ENCODE measurements around the gene ZFPM1. TPM values are rescaled to one million over a fixed set of nuclear protein-coding genes. Genes with fewer than 3 reads are reported as not detected.
A peak's percentile ranks its signal among the peaks of the same experiment; 100 is the strongest.

ZFPM1 gene
- total and polyA plus RNA-seq, 7 donors, result 0.43 to 2.9 (median 2.3) TPM

DNA sequence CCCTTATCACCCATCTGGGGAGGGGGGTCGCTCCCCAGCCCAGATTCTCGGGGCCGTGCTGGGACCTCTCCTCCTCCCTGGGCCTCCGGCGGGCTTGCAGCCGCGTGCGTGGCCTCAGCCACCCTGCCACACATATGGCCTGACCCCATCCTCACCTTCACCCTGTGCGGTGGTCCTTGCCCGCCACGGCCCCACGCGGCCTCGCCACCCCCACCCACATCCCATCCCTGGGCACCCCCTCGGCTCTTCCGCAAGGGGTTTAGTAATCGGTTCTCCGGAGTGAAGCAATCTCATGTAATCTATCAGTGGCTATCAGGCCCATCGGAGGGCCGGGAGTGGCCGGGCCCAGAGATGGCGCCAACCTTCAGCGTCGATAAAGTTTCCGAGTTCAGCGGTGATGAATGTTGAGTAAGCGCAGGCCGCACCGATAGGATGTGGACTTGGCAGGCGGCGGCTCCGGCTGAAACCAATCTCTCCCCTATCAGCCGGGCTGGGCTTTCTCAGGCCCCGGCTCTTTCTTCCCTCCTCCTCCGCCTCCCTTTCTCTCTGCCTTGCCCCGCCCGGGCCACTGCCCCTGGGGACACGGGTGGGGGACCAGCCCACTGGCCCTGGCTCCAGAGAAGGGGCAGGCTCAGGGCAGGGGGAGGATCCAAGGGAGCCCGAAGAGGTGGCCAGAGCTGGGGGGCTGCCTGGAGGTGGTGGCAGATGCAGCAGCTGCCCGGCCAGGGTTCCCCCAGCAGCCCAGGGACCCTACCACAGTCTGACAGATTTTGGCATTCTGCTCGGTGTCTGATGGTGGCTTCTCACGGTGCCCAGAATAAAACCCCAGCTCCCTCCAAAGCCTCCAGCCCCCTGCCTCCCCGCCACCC, 20.8 kb downstream of the ZFPM1 start:
- H3K9me3 ChIP-seq, result no peaks in the 10 kb centered on the region
- H3K27me3 ChIP-seq (ENCODE audit: insufficient read depth in 3 of 3, low read length in 2 of 3), result peaks cover 0 to 7% (median 5%) of the 10 kb centered on the region in 3 donors
- TF ChIP-seq, protein P1, sequence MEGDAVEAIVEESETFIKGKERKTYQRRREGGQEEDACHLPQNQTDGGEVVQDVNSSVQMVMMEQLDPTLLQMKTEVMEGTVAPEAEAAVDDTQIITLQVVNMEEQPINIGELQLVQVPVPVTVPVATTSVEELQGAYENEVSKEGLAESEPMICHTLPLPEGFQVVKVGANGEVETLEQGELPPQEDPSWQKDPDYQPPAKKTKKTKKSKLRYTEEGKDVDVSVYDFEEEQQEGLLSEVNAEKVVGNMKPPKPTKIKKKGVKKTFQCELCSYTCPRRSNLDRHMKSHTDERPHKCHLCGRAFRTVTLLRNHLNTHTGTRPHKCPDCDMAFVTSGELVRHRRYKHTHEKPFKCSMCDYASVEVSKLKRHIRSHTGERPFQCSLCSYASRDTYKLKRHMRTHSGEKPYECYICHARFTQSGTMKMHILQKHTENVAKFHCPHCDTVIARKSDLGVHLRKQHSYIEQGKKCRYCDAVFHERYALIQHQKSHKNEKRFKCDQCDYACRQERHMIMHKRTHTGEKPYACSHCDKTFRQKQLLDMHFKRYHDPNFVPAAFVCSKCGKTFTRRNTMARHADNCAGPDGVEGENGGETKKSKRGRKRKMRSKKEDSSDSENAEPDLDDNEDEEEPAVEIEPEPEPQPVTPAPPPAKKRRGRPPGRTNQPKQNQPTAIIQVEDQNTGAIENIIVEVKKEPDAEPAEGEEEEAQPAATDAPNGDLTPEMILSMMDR (IDR thresholded peaks at IDR 0.05), result no peak
- peak in 1 of 2 donors; percentile 64 for DNase-seq
- H3K4me3 ChIP-seq, result no peak overlapping the region
- intact Hi-C loops (cut with DNase I), result no loop called here
- H3K27ac ChIP-seq, result no peak overlapping the region
- no peaks in the 10 kb centered on the region for H3K36me3 ChIP-seq (ENCODE audit: insufficient read depth in 1 of 2, low read depth in 1 of 2)
- 84 to 87% (median 86%) methylated on average over 39 to 43 of the region's 43 CpGs for WGBS, 3 donors
- H3K4me1 ChIP-seq, result no peaks in the 10 kb centered on the region
- ATAC-seq, result no peak

DNA sequence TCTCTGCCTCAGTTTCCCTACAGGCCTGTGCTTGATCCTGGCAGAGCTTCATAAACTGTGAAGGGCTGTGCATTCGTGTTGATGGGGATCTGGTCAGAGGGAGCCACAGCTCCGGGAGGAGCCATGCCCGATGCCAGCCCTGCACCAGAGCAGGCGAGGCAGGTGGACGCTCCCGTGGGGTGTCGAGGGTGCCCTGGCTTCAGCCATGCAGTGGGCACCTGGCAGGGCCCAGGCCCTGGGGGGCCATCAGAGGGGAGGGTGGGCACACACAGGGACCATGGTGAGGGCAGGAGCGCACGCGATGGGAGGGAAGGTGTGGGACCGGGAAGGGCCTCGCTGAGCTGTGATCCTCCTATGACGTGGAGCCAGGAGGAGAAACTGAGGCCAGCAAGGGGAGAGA, 22.0 kb downstream of the ZFPM1 start:
- no peak for DNase-seq
- no peak overlapping the region for H3K4me3 ChIP-seq
- 90 to 93% (median 90%) methylated on average over 12 to 13 of the region's 13 CpGs for WGBS, 3 donors
- H3K4me1 ChIP-seq, result no peaks in the 10 kb centered on the region
- H3K36me3 ChIP-seq (ENCODE audit: insufficient read depth in 1 of 2, low read depth in 1 of 2), result no peaks in the 10 kb centered on the region
- TF ChIP-seq, protein P1 (IDR thresholded peaks at IDR 0.05), result no peak
- H3K27ac ChIP-seq, result no peak overlapping the region
- intact Hi-C loops (cut with DNase I), result no loop called here
- no peaks in the 10 kb centered on the region for H3K9me3 ChIP-seq
- ATAC-seq, result no peak
- H3K27me3 ChIP-seq (ENCODE audit: insufficient read depth in 3 of 3, low read length in 2 of 3), result peaks cover 0 to 16% (median 5%) of the 10 kb centered on the region in 3 donors

DNA sequence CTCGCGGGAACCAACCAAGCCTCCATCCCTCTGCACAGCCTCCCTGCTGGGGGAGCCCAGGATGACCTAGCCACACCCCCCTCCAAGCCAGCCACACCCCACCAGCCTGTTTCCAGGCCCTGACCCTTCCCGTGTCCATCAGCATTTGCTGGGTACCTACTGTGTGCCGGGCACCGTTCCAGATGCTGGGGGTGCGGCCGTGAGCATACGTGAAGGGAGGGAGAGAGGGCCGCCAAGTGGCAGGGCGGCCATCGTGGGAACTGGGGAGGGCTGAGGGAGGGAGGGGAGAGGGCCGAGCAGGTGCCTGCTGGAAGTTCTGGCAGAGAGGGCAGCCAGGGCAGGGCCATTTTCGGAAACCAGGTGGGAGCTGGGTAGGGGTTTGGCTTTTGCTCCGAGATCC, 23.1 kb downstream of the ZFPM1 start:
- Histone ChIP-seq H3K4me1 (no peaks in the 10 kb centered on the region), H3K27me3 (ENCODE audit: insufficient read depth in 3 of 3, low read length in 2 of 3) (peaks cover 0 to 18% (median 5%) of the 10 kb centered on the region in 3 donors), H3K9me3 (no peaks in the 10 kb centered on the region), H3K27ac (no peak overlapping the region), H3K4me3 (no peak overlapping the region), H3K36me3 (ENCODE audit: insufficient read depth in 1 of 2, low read depth in 1 of 2) (no peaks in the 10 kb centered on the region)
- ATAC-seq (no peak), DNase-seq (no peak)
- WGBS, 3 donors, result 63 to 72% (median 68%) methylated on average over 13 to 14 of the region's 14 CpGs
- TF ChIP-seq, protein P1 (IDR thresholded peaks at IDR 0.05), result no peak
- intact Hi-C loops (cut with DNase I), result no loop called here

DNA sequence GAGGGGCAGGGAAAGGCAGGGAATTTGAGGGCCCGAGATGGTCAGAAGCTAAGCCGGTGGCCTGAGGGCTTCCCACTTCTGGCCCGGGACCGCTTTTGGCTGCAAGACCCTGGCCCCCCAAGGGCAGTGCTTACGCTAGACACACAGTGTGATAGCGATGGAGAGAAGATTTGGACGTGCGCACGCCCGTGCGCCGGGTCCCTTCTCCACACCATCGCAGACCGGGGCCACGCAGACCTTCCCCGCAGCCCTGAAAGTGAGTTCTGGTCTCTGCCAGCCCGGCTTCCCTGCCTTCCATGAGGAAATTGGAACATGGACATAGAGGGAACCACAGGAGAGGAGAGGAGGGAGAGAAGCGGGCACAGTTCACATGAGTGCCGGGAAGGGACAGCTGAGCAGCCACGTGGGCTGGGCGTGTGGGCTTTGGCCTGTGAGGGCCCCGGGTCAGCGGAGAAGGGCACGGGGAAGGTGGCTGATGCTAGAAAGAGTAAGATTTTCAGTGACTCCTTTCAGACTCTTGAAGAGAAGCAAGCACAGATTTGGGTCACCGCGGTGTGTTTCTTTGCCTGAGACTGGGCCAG, 23.8 kb downstream of the ZFPM1 start:
- intact Hi-C loops (cut with DNase I), result no loop called here

More for the DNA sequence above, 23.8 kb downstream of the ZFPM1 start:
- H3K4me1 ChIP-seq, result no peaks in the 10 kb centered on the region
- H3K36me3 ChIP-seq (ENCODE audit: insufficient read depth in 1 of 2, low read depth in 1 of 2), result no peaks in the 10 kb centered on the region
- TF ChIP-seq, protein P1 (IDR thresholded peaks at IDR 0.05), result no peak
- H3K9me3 ChIP-seq, result no peaks in the 10 kb centered on the region
- H3K4me3 ChIP-seq, result no peak overlapping the region
- no peak for ATAC-seq
- H3K27ac ChIP-seq, result no peak overlapping the region
- 87 to 95% (median 87%) methylated on average over 23 to 26 of the region's 26 CpGs for WGBS, 3 donors
- no peak for DNase-seq
- peaks cover 0 to 18% (median 7%) of the 10 kb centered on the region in 3 donors for H3K27me3 ChIP-seq (ENCODE audit: insufficient read depth in 3 of 3, low read length in 2 of 3)
